Panc1 (cell line): ENCODE data around the gene UBN2. TPM values are rescaled to one million over a fixed set of nuclear protein-coding genes. Genes with fewer than 3 reads are reported as not detected.
A peak's percentile ranks its signal among the peaks of the same experiment; 100 is the strongest.

Experiments
- ATAC-seq: fragments of 200-7000 bp; cut with Tn5 transposase; 2 replicates; pipeline ENCODE4 v1.9.1; 2020; ENCODE audit warnings: mild to moderate bottlenecking, moderate library complexity
- BruUV-seq: library from RNA; stranded (reverse); fragments of 400-500 nt; replicated peaks from 2 replicates; lab custom pipeline; 2021; lab: Mats Ljungman, UMichigan
- CTCF ChIA-PET: fragments of 300-600 bp; sonication (Branson Sonifier 250); formaldehyde crosslinking; loops from one replicate; lab custom pipeline; 2022; ENCODE audit warnings: antibody characterized with exemption; lab: Charles Lee
- POLR2A ChIA-PET: fragments of 300-600 bp; sonication (Branson Sonifier 250); formaldehyde crosslinking; loops from one replicate; lab custom pipeline; 2022; ENCODE audit warnings: antibody characterized with exemption; lab: Charles Lee
- DNase-seq: peaks from one replicate; pipeline ENCODE4 v3.0.0-alpha.2; 2010; ENCODE audit warnings: low read depth, low spot score
- H3K27ac ChIP-seq: 2 replicates; pipeline ENCODE4 v1.5.1; 2011; ENCODE audit warnings: mild to moderate bottlenecking, low read length, inconsistent platforms
- H3K27me3 ChIP-seq: fragments of 200-500 bp; sonication (Bioruptor generic); 2 replicates; pipeline ENCODE4 v1.6.0; 2014; ENCODE audit warnings: low read length, inconsistent platforms; ENCODE audit not compliant: control insufficient read depth, insufficient read depth
- H3K36me3 ChIP-seq: fragments of 200-500 bp; sonication (Bioruptor generic); 2 replicates; pipeline ENCODE4 v1.5.1; 2014; ENCODE audit warnings: inconsistent platforms, mild to moderate bottlenecking, low read length, moderate library complexity; ENCODE audit not compliant: control insufficient read depth, insufficient read depth
- H3K4me1 ChIP-seq: 2 replicates; pipeline ENCODE4 v1.5.1; 2011; ENCODE audit warnings: inconsistent platforms, mild to moderate bottlenecking, low read length, moderate library complexity; ENCODE audit not compliant: control insufficient read depth, insufficient read depth
- H3K4me3 ChIP-seq, 2 experiments: 2 replicates each; pipeline ENCODE4 v1.5.1; 2011 to 2012; ENCODE audit warnings: low read depth in 2 of 2, low read length in 2 of 2, mild to moderate bottlenecking in 2 of 2, inconsistent platforms in 1 of 2, moderate library complexity in 1 of 2
- H3K9me3 ChIP-seq: fragments of 200-500 bp; sonication (Bioruptor generic); 2 replicates; pipeline ENCODE4 v1.5.1; 2014; ENCODE audit warnings: low read depth, mild to moderate bottlenecking, inconsistent platforms, low read length, moderate library complexity; ENCODE audit not compliant: control insufficient read depth, insufficient read depth
- POLR2AphosphoS5 ChIP-seq: IDR thresholded peaks from 2 replicates; pipeline ENCODE4 v1.6.1; 2012; ENCODE audit warnings: mild to moderate bottlenecking, low read depth, low read length, moderate library complexity
- SIN3A ChIP-seq: IDR thresholded peaks from 2 replicates; pipeline ENCODE4 v1.6.1; 2012; ENCODE audit warnings: low read depth, mild to moderate bottlenecking, low read length, moderate library complexity, borderline replicate concordance; ENCODE audit not compliant: insufficient read depth
- TCF7L2 ChIP-seq: IDR thresholded peaks from 2 replicates; pipeline ENCODE4 v1.6.1; 2011; ENCODE audit warnings: mild to moderate bottlenecking, low read depth, low read length, inconsistent platforms
- in situ Hi-C: cut with HindIII; loops from 2 replicates; pipeline ENCODE4 v1.10.0; 2016; ENCODE audit warnings: low sequenced_read_pairs, low pct_unique_long_range_greater_than_20kb
- intact Hi-C: fragments of 100-400 bp; cut with micrococcal nuclease; formaldehyde crosslinking; loops from one replicate; pipeline ENCODE4 v1.10.0; 2022; ENCODE audit not compliant: unreplicated experiment
- total RNA-seq: library from RNA; stranded (reverse); gene quantifications from one replicate; pipeline ENCODE4 v1.2.1, GENCODE V29; 2021; ENCODE audit not compliant: unreplicated experiment
- TF ChIP-seq, protein P1 (sequence below): fragments of 450-650 bp; IDR thresholded peaks from 2 replicates; pipeline ENCODE4 v1.5.1; 2017; ENCODE audit warnings: mild to moderate bottlenecking
- TF ChIP-seq, protein P2 (sequence below), 2 experiments: IDR thresholded peaks; 2 replicates each; pipeline ENCODE4 v1.6.1; 2011 to 2012; ENCODE audit warnings: low read depth in 2 of 2, control low read depth in 1 of 2, low read length in 1 of 2, mild to moderate bottlenecking in 1 of 2, moderate library complexity in 1 of 2; ENCODE audit not compliant: insufficient read depth in 1 of 2

The UBN2 gene
- total RNA-seq, 1 experiment from 2014 or later = 14.0 TPM

DNA sequence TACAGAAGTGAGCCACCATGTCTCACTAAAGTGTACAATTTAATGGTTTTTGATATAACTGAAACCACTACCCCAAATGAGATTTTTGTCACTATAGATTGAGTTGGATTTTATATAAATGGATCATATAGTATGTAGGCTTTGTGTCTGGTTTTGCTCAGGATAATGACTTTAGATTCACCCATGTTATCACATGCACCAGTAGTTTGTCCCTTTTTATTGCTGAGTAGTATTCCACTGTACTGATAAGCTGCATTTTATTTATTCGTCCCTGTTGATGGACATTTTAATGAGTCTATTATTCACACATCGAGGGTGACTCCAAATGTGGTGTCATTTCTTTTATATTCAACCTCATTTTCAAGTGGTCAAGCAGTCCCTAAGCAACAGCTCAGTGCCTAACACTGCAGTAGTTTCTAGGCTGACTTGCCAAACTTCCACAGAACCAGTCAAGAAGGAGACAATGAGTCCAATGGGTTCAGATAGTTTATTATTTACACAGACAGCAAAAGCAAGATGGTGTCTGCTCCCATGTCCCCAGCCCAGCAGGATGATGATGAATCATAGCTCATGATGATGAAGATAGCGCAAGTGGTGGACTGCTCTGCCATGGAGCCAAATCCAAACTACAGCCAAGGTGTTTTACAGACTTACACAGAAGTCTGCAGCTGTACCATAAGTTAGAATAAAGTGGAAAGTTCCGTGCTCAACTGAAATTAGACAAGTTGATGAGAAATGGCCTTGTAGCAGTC is 103.5 kb downstream of the UBN2 start:
- Histone ChIP-seq H3K27ac (no peak overlapping the region), H3K36me3 (no peaks in the 10 kb centered on the region), H3K4me3 (no peak overlapping the region), H3K27me3 (no peaks in the 10 kb centered on the region), H3K9me3 (peaks cover 4% of the 10 kb centered on the region; the same call in 1 of the 2 replicates), H3K4me1 (no peaks in the 10 kb centered on the region)
- intact Hi-C loops (no loop called here), in situ Hi-C loops (no loop called here)
- ATAC-seq (no peak), DNase-seq (no peak)
- TF ChIP-seq POLR2AphosphoS5 (no peak), TCF7L2 (no peak), SIN3A (no peak)
- TF ChIP-seq, protein P1, sequence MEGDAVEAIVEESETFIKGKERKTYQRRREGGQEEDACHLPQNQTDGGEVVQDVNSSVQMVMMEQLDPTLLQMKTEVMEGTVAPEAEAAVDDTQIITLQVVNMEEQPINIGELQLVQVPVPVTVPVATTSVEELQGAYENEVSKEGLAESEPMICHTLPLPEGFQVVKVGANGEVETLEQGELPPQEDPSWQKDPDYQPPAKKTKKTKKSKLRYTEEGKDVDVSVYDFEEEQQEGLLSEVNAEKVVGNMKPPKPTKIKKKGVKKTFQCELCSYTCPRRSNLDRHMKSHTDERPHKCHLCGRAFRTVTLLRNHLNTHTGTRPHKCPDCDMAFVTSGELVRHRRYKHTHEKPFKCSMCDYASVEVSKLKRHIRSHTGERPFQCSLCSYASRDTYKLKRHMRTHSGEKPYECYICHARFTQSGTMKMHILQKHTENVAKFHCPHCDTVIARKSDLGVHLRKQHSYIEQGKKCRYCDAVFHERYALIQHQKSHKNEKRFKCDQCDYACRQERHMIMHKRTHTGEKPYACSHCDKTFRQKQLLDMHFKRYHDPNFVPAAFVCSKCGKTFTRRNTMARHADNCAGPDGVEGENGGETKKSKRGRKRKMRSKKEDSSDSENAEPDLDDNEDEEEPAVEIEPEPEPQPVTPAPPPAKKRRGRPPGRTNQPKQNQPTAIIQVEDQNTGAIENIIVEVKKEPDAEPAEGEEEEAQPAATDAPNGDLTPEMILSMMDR = no peak
- TF ChIP-seq, protein P2, sequence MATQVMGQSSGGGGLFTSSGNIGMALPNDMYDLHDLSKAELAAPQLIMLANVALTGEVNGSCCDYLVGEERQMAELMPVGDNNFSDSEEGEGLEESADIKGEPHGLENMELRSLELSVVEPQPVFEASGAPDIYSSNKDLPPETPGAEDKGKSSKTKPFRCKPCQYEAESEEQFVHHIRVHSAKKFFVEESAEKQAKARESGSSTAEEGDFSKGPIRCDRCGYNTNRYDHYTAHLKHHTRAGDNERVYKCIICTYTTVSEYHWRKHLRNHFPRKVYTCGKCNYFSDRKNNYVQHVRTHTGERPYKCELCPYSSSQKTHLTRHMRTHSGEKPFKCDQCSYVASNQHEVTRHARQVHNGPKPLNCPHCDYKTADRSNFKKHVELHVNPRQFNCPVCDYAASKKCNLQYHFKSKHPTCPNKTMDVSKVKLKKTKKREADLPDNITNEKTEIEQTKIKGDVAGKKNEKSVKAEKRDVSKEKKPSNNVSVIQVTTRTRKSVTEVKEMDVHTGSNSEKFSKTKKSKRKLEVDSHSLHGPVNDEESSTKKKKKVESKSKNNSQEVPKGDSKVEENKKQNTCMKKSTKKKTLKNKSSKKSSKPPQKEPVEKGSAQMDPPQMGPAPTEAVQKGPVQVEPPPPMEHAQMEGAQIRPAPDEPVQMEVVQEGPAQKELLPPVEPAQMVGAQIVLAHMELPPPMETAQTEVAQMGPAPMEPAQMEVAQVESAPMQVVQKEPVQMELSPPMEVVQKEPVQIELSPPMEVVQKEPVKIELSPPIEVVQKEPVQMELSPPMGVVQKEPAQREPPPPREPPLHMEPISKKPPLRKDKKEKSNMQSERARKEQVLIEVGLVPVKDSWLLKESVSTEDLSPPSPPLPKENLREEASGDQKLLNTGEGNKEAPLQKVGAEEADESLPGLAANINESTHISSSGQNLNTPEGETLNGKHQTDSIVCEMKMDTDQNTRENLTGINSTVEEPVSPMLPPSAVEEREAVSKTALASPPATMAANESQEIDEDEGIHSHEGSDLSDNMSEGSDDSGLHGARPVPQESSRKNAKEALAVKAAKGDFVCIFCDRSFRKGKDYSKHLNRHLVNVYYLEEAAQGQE (IDR thresholded peaks at IDR 0.05; ENCODE audit: insufficient read depth in 1 of 2, low read depth in 2 of 2, low read length in 1 of 2) = no peak
- POLR2A ChIA-PET = no interaction called here
- CTCF ChIA-PET = interaction anchor here (0.7 kb wide), 1 partner anchor 50 kb away, joined by 3 read pairs; no protein-coding TSS in a partner anchor
- no TSS peak for BruUV-seq

DNA sequence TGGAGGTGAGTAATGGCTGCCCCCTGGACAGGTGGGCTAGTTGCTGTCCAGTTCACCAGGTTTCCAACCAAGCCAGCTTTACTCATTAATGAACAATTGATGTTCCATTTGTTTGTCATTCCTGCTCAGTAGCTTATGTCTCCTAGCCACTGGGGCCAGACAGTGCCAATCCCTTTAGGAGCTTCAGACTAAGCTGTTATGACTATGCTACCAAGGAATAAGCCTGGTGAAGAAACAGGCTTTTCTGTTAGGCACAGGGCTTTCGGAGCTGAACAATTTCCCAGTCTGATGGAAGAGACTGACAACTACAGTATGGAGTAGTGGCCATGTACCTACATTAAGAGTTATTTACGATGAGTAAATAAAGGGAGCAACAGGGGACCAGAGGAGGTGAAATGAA is 108.0 kb downstream of the UBN2 start:
- POLR2A ChIA-PET = no interaction called here

More for the DNA sequence above, 108.0 kb downstream of the UBN2 start:
- CTCF ChIA-PET = no interaction called here
- peaks cover 6% of the 10 kb centered on the region; the same call in 1 of the 2 replicates for H3K9me3 ChIP-seq
- H3K4me3 ChIP-seq = no peak overlapping the region
- ATAC-seq (no peak), DNase-seq (no peak)
- TF ChIP-seq POLR2AphosphoS5 (no peak), TCF7L2 (no peak), SIN3A (no peak)
- TF ChIP-seq, protein P1 = no peak
- TF ChIP-seq, protein P2 (IDR thresholded peaks at IDR 0.05; ENCODE audit: insufficient read depth in 1 of 2, low read depth in 2 of 2, low read length in 1 of 2) = no peak
- H3K27ac ChIP-seq = peak overlapping the region; percentile 98
- in situ Hi-C loops = no loop called here
- no peaks in the 10 kb centered on the region for H3K27me3 ChIP-seq
- no peaks in the 10 kb centered on the region; the same call in 1 of the 2 replicates for H3K36me3 ChIP-seq
- peaks cover 8% of the 10 kb centered on the region for H3K4me1 ChIP-seq
- BruUV-seq = no TSS peak
- intact Hi-C loops = no loop called here
